ENCODE data around the gene ARVCF. TPM values are rescaled to one million over a fixed set of nuclear protein-coding genes. Genes with fewer than 3 reads are reported as not detected.
A peak's percentile ranks its signal among the peaks of the same experiment; 100 is the strongest.

The ARVCF gene
- total and polyA plus RNA-seq, 9 of the 15 experiments (the other 6 are each of a cell fraction or from before 2014, with no cell fraction given) = 0.03 to 97.4 (median 15.6) TPM

DNA sequence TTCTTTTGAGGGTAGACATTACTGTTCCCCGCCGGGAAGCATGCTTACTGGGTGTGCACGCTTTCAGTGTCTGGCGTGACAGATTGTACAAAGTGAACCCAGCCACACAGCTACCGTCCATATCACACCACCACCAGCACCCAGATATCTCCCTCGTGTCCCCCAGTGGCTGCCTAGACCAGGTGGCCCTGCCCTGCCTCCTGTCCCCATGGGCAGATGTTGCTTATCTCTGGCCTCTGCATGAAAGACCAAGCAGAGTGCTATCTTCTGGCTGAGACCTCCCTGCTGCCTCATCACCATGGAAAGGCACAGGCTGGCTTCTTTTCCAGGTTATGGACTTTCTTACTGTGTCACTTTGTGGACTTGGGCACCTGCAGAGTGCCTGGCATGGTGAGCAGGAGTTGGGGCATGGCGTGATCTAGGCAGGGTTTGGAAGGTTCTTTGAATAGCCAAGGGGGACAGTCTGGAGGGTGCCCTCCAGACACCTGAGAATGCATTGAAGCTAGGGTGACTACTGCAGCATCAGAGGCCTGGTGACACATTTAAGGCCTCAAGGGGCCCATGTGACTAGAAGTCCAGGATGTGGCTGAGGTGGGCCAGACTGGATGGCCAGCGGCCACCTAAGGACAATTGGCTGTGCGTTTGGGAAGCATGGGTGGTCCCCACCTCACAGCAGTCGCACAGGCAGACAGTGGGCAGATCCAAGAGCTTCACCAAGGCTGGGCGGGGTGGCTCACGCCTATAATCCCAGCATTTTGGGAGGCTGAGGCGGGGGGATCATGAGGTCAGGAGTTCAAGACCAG lies 9.0 kb upstream of the ARVCF start (continued):
- TF ChIP-seq RFX5 (IDR thresholded peaks at IDR 0.05; ENCODE audit: low read depth, low read length) = peak; percentile 50; the same call in 1 of the 2 replicates
- no peak for TF ChIP-seq NCOA6 (IDR thresholded peaks at IDR 0.05)
- TF ChIP-seq ZFP30 (CRISPR knock-in tag; IDR thresholded peaks at IDR 0.05; ENCODE audit: borderline replicate concordance) = 0 out of 2 replicates have a peak, but pooled peaks have one; percentile 40
- TF ChIP-seq BCOR (IDR thresholded peaks at IDR 0.05) = no peak
- TF ChIP-seq ZSCAN29 (IDR thresholded peaks at IDR 0.05) = no peak
- TF ChIP-seq THAP12 (CRISPR knock-in tag; IDR thresholded peaks at IDR 0.05) = peak; percentile 94; the same call in 1 of the 2 replicates
- TF ChIP-seq HMGN3 (IDR thresholded peaks at IDR 0.05; ENCODE audit: borderline replicate concordance, extremely low read depth, insufficient read length, low read depth, low read length) = no peak
- TF ChIP-seq SPI1 (IDR thresholded peaks at IDR 0.05; ENCODE audit: borderline replicate concordance, low read depth, low read length) = no peak
- TF ChIP-seq SFPQ (IDR thresholded peaks at IDR 0.05; ENCODE audit: low read depth, low read length) = no peak
- no peak for TF ChIP-seq ZNF778 (CRISPR knock-in tag; IDR thresholded peaks at IDR 0.05)
- no peak for TF ChIP-seq DNMT1 (IDR thresholded peaks at IDR 0.05)
- no peak for TF ChIP-seq ZBTB40 (IDR thresholded peaks at IDR 0.05)
- TF ChIP-seq ZBTB40 (CRISPR knock-in tag; IDR thresholded peaks at IDR 0.05) = no peak
- no peak for TF ChIP-seq CC2D1A (IDR thresholded peaks at IDR 0.05)
- no peak for TF ChIP-seq HDAC6 (IDR thresholded peaks at IDR 0.05; ENCODE audit: low read depth, low read length)

All from K562 (cell line).